Panc1 (cell line): ENCODE results near the gene DLG2. TPM values are rescaled to one million over a fixed set of nuclear protein-coding genes. Genes with fewer than 3 reads are reported as not detected.

Experiments used
- ATAC-seq: fragments of 200-7000 bp; cut with Tn5 transposase; 2 replicates; pipeline ENCODE4 v1.9.1; 2020; ENCODE audit warnings: mild to moderate bottlenecking, moderate library complexity
- BruUV-seq: library from RNA; stranded (reverse); fragments of 400-500 nt; replicated peaks from 2 replicates; lab custom pipeline; 2021; lab: Mats Ljungman, UMichigan
- CTCF ChIA-PET: fragments of 300-600 bp; sonication (Branson Sonifier 250); formaldehyde crosslinking; loops from one replicate; lab custom pipeline; 2022; ENCODE audit warnings: antibody characterized with exemption; lab: Charles Lee
- POLR2A ChIA-PET: fragments of 300-600 bp; sonication (Branson Sonifier 250); formaldehyde crosslinking; loops from one replicate; lab custom pipeline; 2022; ENCODE audit warnings: antibody characterized with exemption; lab: Charles Lee
- DNase-seq: peaks from one replicate; pipeline ENCODE4 v3.0.0-alpha.2; 2010; ENCODE audit warnings: low read depth, low spot score
- H3K27ac ChIP-seq: 2 replicates; pipeline ENCODE4 v1.5.1; 2011; ENCODE audit warnings: mild to moderate bottlenecking, low read length, inconsistent platforms
- H3K27me3 ChIP-seq: fragments of 200-500 bp; sonication (Bioruptor generic); 2 replicates; pipeline ENCODE4 v1.6.0; 2014; ENCODE audit warnings: low read length, inconsistent platforms; ENCODE audit not compliant: control insufficient read depth, insufficient read depth
- H3K36me3 ChIP-seq: fragments of 200-500 bp; sonication (Bioruptor generic); 2 replicates; pipeline ENCODE4 v1.5.1; 2014; ENCODE audit warnings: inconsistent platforms, mild to moderate bottlenecking, low read length, moderate library complexity; ENCODE audit not compliant: control insufficient read depth, insufficient read depth
- H3K4me1 ChIP-seq: 2 replicates; pipeline ENCODE4 v1.5.1; 2011; ENCODE audit warnings: inconsistent platforms, mild to moderate bottlenecking, low read length, moderate library complexity; ENCODE audit not compliant: control insufficient read depth, insufficient read depth
- H3K4me3 ChIP-seq, 2 experiments: 2 replicates each; pipeline ENCODE4 v1.5.1; 2011 to 2012; ENCODE audit warnings: low read depth in 2 of 2, low read length in 2 of 2, mild to moderate bottlenecking in 2 of 2, inconsistent platforms in 1 of 2, moderate library complexity in 1 of 2
- H3K9me3 ChIP-seq: fragments of 200-500 bp; sonication (Bioruptor generic); 2 replicates; pipeline ENCODE4 v1.5.1; 2014; ENCODE audit warnings: low read depth, mild to moderate bottlenecking, inconsistent platforms, low read length, moderate library complexity; ENCODE audit not compliant: control insufficient read depth, insufficient read depth
- POLR2AphosphoS5 ChIP-seq: IDR thresholded peaks from 2 replicates; pipeline ENCODE4 v1.6.1; 2012; ENCODE audit warnings: mild to moderate bottlenecking, low read depth, low read length, moderate library complexity
- SIN3A ChIP-seq: IDR thresholded peaks from 2 replicates; pipeline ENCODE4 v1.6.1; 2012; ENCODE audit warnings: low read depth, mild to moderate bottlenecking, low read length, moderate library complexity, borderline replicate concordance; ENCODE audit not compliant: insufficient read depth
- TCF7L2 ChIP-seq: IDR thresholded peaks from 2 replicates; pipeline ENCODE4 v1.6.1; 2011; ENCODE audit warnings: mild to moderate bottlenecking, low read depth, low read length, inconsistent platforms
- in situ Hi-C: cut with HindIII; loops from 2 replicates; pipeline ENCODE4 v1.10.0; 2016; ENCODE audit warnings: low sequenced_read_pairs, low pct_unique_long_range_greater_than_20kb
- intact Hi-C: fragments of 100-400 bp; cut with micrococcal nuclease; formaldehyde crosslinking; loops from one replicate; pipeline ENCODE4 v1.10.0; 2022; ENCODE audit not compliant: unreplicated experiment
- total RNA-seq: library from RNA; stranded (reverse); gene quantifications from one replicate; pipeline ENCODE4 v1.2.1, GENCODE V29; 2021; ENCODE audit not compliant: unreplicated experiment
- TF ChIP-seq, protein P1 (sequence below), 2 experiments: IDR thresholded peaks; 2 replicates each; pipeline ENCODE4 v1.6.1; 2011 to 2012; ENCODE audit warnings: low read depth in 2 of 2, control low read depth in 1 of 2, low read length in 1 of 2, mild to moderate bottlenecking in 1 of 2, moderate library complexity in 1 of 2; ENCODE audit not compliant: insufficient read depth in 1 of 2
- TF ChIP-seq, protein P2 (sequence below): fragments of 450-650 bp; IDR thresholded peaks from 2 replicates; pipeline ENCODE4 v1.5.1; 2017; ENCODE audit warnings: mild to moderate bottlenecking

The DLG2 gene
- total RNA-seq, 1 experiment from 2014 or later = 4.2 TPM

DNA sequence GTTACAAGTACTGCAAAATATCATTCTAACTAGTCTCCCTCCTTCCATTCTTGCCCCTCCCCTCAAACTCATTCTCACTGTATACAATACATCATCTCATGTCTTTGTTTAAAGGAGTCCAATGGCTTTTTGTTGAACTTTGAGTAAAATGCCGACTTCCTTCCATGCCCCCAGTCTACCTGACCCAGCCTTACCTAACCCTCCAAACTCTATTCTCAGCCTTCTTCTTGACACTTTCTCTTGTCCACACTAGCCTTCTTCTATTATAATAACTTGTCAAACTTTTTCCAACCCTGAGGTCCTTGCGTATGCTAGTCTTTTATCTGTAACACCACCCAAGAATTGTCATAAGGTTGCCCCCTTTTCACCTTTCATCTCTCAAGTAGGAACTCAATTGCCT lies 1329.6 kb downstream of the DLG2 start:
- intact Hi-C loops (no loop called here), in situ Hi-C loops (no loop called here)
- TF ChIP-seq, protein P1, sequence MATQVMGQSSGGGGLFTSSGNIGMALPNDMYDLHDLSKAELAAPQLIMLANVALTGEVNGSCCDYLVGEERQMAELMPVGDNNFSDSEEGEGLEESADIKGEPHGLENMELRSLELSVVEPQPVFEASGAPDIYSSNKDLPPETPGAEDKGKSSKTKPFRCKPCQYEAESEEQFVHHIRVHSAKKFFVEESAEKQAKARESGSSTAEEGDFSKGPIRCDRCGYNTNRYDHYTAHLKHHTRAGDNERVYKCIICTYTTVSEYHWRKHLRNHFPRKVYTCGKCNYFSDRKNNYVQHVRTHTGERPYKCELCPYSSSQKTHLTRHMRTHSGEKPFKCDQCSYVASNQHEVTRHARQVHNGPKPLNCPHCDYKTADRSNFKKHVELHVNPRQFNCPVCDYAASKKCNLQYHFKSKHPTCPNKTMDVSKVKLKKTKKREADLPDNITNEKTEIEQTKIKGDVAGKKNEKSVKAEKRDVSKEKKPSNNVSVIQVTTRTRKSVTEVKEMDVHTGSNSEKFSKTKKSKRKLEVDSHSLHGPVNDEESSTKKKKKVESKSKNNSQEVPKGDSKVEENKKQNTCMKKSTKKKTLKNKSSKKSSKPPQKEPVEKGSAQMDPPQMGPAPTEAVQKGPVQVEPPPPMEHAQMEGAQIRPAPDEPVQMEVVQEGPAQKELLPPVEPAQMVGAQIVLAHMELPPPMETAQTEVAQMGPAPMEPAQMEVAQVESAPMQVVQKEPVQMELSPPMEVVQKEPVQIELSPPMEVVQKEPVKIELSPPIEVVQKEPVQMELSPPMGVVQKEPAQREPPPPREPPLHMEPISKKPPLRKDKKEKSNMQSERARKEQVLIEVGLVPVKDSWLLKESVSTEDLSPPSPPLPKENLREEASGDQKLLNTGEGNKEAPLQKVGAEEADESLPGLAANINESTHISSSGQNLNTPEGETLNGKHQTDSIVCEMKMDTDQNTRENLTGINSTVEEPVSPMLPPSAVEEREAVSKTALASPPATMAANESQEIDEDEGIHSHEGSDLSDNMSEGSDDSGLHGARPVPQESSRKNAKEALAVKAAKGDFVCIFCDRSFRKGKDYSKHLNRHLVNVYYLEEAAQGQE (IDR thresholded peaks at IDR 0.05; ENCODE audit: insufficient read depth in 1 of 2, low read depth in 2 of 2, low read length in 1 of 2) = no peak
- TF ChIP-seq SIN3A (no peak), TCF7L2 (no peak), POLR2AphosphoS5 (no peak)
- TF ChIP-seq, protein P2, sequence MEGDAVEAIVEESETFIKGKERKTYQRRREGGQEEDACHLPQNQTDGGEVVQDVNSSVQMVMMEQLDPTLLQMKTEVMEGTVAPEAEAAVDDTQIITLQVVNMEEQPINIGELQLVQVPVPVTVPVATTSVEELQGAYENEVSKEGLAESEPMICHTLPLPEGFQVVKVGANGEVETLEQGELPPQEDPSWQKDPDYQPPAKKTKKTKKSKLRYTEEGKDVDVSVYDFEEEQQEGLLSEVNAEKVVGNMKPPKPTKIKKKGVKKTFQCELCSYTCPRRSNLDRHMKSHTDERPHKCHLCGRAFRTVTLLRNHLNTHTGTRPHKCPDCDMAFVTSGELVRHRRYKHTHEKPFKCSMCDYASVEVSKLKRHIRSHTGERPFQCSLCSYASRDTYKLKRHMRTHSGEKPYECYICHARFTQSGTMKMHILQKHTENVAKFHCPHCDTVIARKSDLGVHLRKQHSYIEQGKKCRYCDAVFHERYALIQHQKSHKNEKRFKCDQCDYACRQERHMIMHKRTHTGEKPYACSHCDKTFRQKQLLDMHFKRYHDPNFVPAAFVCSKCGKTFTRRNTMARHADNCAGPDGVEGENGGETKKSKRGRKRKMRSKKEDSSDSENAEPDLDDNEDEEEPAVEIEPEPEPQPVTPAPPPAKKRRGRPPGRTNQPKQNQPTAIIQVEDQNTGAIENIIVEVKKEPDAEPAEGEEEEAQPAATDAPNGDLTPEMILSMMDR = no peak
- no peaks in the 10 kb centered on the region for H3K36me3 ChIP-seq
- H3K27ac ChIP-seq = no peak overlapping the region
- H3K4me3 ChIP-seq = no peak overlapping the region
- DNase-seq (no peak), ATAC-seq (no peak)
- H3K9me3 ChIP-seq = no peaks in the 10 kb centered on the region
- H3K4me1 ChIP-seq = no peaks in the 10 kb centered on the region
- H3K27me3 ChIP-seq = no peaks in the 10 kb centered on the region
- BruUV-seq = no TSS peak
- CTCF ChIA-PET = no interaction called here
- POLR2A ChIA-PET = no interaction called here

DNA sequence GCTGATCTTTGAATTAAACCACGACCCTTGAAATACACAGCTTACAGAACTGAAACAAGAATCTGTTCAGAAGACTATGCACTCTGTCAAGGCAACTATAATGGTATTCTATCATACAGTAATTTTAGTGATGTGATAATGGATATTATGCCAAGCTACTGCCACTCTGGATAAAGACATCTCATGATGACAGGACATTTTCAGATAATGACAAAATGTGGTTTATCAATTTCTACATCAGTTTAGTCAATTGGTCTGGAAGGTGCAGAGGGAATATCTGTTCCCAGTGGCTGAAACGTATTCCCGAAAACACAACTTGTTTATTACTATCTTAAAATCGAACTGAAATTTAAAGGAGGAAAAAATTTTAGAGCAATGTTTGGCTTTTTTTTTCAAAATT lies 1331.3 kb downstream of the DLG2 start:
- in situ Hi-C loops (no loop called here), intact Hi-C loops (no loop called here)
- DNase-seq (no peak), ATAC-seq (no peak)
- H3K36me3 ChIP-seq = no peaks in the 10 kb centered on the region
- no peak overlapping the region for H3K4me3 ChIP-seq
- TF ChIP-seq, protein P2 = no peak
- TF ChIP-seq POLR2AphosphoS5 = no peak
- TF ChIP-seq, protein P1 (IDR thresholded peaks at IDR 0.05; ENCODE audit: insufficient read depth in 1 of 2, low read depth in 2 of 2, low read length in 1 of 2) = no peak
- TF ChIP-seq TCF7L2 = no peak
- no peak for TF ChIP-seq SIN3A
- ChIA-PET CTCF (no interaction called here), POLR2A (no interaction called here)
- no peaks in the 10 kb centered on the region for H3K9me3 ChIP-seq
- H3K27ac ChIP-seq = no peak overlapping the region
- no TSS peak for BruUV-seq
- no peaks in the 10 kb centered on the region for H3K27me3 ChIP-seq
- H3K4me1 ChIP-seq = no peaks in the 10 kb centered on the region
